ENCODE data around the gene CCDC102B.
"Not testable (repeated sequence)": the region's sequence is repeated elsewhere in the genome, so short reads cannot be mapped to it uniquely, and the experiment has no call there.

Gene CCDC102B

GRCh38 chr18:68830256-68831045, 32.6 kb downstream of the CCDC102B start:
- DNase-seq = no peak

- DNase-seq = no peak
These were observed 35.9 kb downstream of the CCDC102B start for GRCh38 chr18:68833756-68834155.

GRCh38 chr18:68837665-68838451, 40.0 kb downstream of the CCDC102B start:
- no peak for DNase-seq

GRCh38 chr18:68839701-68840100, 41.8 kb downstream of the CCDC102B start:
- DNase-seq = no peak

- DNase-seq = no peak
These were observed 42.8 kb downstream of the CCDC102B start for GRCh38 chr18:68840554-68841263.

GRCh38 chr18:68841301-68841700, 43.4 kb downstream of the CCDC102B start:
- no peak for DNase-seq

GRCh38 chr18:68842951-68843350, 45.1 kb downstream of the CCDC102B start:
- DNase-seq = no peak

- no peak for DNase-seq
These were observed 45.7 kb downstream of the CCDC102B start for GRCh38 chr18:68843473-68844089.

- DNase-seq = no peak
These were observed 49.4 kb downstream of the CCDC102B start for GRCh38 chr18:68847219-68847837.

- DNase-seq = no peak
These were observed 50.4 kb downstream of the CCDC102B start for GRCh38 chr18:68848242-68848641.

- DNase-seq = no peak
These were observed 57.0 kb downstream of the CCDC102B start for GRCh38 chr18:68854786-68855391.

- DNase-seq = no peak
These were observed 57.6 kb downstream of the CCDC102B start for GRCh38 chr18:68855491-68855890.

GRCh38 chr18:68861365-68861764, 63.5 kb downstream of the CCDC102B start:
- no peak for DNase-seq

- DNase-seq = no peak
These were observed 67.1 kb downstream of the CCDC102B start for GRCh38 chr18:68865021-68865420.

GRCh38 chr18:68865503-68865902, 67.6 kb downstream of the CCDC102B start:
- no peak for DNase-seq

- DNase-seq = no peak
These were observed 75.1 kb downstream of the CCDC102B start for GRCh38 chr18:68873003-68873402.

- DNase-seq = no peak
These were observed 76.5 kb downstream of the CCDC102B start for GRCh38 chr18:68874361-68874760.

- not testable (repeated sequence) for DNase-seq
These were observed 82.1 kb downstream of the CCDC102B start for GRCh38 chr18:68879947-68880346.

- no peak for DNase-seq
These were observed 89.5 kb downstream of the CCDC102B start for GRCh38 chr18:68887410-68887809.

GRCh38 chr18:68893354-68893753, 95.5 kb downstream of the CCDC102B start:
- DNase-seq = no peak

GRCh38 chr18:68897286-68897685, 99.4 kb downstream of the CCDC102B start:
- no peak for DNase-seq

- DNase-seq = no peak
These were observed 111.7 kb downstream of the CCDC102B start for GRCh38 chr18:68909579-68909978.

Measured in activated CD8-positive, alpha-beta memory T cell treated with anti-CD3 and anti-CD28 coated beads, Interleukin-2, amount 50 U/mL, for 4 hours (primary cell).